IPS DF 4.7 (cell line): ENCODE measurements around the gene VEGFB.
"Not testable (repeated sequence)": the region's sequence is repeated elsewhere in the genome, so short reads cannot be mapped to it uniquely, and the experiment has no call there.

Experiments
- DNase-seq: peaks from one replicate; pipeline ENCODE4 v3.0.0-alpha.2; 2013; ENCODE audit warnings: low spot score; ENCODE audit errors: extremely low read depth

VEGFB gene

DNA sequence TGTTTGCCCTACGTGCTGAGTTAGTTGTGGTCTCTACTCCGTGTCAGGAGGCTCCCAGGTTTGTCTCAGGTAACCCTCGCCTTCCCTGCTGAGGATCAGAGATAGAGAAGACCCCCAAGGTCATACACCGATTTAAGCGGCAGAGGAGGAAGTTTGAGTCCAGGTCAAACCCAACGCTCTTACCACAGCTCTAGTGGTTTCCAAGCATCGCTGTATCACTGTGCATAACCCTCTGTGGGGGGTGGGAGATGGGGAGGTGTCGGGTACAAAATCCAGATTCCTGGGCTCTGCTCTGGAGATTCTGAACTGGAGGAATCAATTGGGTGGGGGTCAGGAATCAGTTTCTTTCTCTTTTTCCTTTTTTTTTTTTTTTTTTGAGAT, 3.4 kb upstream of the VEGFB start:
- DNase-seq = no peak

DNA sequence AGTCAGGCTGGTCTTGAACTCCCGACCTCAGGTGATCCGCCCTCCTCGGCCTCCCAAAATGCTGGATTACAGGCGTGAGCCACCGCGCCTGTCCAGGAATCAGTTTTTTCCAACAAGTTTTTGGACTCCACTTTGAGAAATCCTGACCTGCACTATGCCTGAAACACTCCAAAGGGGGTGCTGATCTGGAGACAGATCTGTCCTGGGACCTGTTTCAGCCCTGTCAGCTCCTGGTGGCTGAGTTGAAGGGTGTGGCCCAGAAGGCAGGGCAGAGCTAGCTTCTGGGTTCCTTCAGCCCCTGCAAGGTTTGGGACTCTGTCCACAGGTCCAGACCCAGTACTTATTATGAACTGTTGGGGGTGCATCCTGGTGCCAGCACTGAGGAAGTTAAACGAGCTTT, 2.8 kb upstream of the VEGFB start:
- no peak for DNase-seq

DNA sequence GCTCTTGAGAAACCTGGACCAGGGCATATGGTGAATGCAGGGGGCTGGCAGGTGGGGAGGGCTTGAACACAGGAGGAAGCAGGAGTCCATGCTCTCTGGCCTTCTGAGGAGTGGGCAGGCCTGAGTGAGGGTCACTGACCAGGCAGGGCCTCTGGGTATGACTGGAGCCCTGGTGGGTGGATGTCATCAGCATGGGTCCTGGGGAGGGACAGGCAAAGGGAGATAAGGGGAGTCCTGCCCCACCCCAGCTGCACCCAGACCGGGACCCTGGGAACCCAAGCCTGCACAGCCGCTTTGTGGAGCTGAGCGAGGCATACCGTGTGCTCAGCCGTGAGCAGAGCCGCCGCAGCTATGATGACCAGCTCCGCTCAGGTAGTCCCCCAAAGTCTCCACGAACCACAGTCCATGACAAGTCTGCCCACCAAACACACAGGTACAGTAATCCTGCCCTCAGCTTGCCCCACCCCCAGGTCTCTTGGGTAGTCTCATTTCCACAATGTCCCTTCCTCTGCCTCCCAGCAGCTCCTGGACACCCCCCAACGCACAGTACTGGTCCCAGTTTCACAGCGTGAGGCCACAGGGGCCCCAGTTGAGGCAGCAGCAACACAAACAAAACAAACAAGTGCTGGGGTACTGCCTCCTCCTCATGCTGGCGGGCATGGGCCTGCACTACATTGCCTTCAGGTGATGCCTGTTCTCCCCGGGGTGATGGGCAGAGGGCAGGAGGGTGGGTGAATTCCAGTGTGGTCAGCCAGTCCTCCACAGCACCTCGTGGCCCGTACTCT, 2.0 kb upstream of the VEGFB start:
- no peak for DNase-seq

DNA sequence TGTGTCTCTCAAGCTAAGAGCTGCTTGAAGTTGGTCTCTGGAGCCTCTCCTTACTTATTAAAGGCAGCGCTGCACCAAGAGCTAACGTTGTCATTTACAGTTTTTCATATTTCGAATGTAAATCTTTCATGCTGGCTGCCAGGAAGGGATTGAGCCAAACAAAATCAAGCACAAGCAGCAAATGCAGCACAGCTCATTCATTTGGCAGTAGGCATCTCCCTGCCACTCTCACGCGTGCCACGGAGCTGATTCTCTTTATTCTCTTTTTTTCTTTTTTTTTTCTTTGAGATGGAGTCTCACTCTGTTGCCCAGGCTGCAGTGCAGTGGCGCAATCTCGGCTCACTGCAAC, 1.4 kb upstream of the VEGFB start:
- no peak for DNase-seq

DNA sequence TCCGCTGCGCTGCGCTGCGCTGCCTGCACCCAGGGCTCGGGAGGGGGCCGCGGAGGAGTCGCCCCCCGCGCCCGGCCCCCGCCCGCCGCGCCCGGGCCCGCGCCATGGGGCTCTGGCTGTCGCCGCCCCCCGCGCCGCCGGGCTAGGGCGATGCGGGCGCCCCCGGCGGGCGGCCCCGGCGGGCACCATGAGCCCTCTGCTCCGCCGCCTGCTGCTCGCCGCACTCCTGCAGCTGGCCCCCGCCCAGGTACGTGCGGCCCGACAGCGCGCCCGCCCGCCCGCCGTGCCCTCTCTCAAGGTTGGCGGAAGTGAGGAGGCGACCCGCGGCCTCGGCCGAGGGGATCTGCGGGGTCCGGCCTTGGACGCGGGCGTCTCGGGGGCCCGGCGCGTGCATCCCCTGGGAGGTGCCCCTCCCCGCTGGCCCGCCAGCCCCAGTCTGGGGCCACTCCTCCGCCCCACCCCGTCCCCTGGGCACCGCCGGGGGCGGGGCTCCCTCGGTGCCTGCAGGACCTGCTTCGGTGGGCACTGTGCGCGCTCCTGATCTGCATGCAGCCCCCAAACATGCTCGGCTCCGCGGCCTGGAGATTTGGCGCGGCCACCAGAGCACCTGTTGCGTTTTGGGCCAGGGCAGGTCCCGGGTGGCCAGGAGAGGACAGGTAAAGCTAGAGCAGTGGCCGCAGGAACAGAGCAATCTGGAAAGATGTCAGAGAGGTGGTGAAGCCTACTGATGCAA, 429 bp downstream of the VEGFB start:
- DNase-seq = no peak

DNA sequence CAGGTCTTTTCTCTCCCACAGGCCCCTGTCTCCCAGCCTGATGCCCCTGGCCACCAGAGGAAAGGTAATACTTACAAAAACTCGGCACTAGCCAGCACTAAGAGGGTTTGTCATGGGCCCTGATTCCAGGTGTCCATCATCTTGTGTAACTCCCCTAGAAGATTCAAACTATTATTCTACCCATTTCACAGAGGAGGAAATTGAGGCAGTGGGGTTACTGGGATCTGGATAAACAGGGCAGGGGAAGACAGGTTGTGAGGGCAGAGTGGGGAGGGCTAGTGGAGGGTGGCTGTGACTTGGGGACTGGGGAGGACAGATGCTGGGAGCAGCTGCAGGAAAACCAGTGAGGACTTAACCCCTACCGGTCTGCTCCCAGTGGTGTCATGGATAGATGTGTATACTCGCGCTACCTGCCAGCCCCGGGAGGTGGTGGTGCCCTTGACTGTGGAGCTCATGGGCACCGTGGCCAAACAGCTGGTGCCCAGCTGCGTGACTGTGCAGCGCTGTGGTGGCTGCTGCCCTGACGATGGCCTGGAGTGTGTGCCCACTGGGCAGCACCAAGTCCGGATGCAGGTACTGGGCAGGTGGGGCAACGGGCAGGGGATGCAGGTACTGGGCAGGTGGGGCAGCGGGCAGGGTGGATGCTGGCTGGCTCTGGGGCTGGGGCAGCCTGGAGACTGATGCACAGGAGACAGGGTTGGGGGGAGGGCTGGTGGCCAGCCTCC, 1.2 kb downstream of the VEGFB start:
- no peak for DNase-seq

DNA sequence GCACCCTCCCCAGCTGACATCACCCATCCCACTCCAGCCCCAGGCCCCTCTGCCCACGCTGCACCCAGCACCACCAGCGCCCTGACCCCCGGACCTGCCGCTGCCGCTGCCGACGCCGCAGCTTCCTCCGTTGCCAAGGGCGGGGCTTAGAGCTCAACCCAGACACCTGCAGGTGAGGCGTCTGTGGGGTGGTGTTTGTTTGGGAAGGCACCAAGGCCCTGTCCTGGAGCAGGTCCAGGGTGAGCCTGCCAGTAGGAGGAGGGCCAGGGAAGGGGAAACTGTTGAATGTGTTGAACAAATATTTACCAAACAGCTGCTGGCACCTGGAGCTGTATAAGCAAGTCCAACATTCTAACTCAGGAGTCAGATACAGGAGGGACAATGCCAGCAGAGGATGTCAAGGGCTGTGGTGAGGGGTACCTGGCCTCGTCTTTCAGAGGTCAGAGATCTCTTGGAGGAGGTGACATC, 3.1 kb downstream of the VEGFB start:
- DNase-seq = no peak

DNA sequence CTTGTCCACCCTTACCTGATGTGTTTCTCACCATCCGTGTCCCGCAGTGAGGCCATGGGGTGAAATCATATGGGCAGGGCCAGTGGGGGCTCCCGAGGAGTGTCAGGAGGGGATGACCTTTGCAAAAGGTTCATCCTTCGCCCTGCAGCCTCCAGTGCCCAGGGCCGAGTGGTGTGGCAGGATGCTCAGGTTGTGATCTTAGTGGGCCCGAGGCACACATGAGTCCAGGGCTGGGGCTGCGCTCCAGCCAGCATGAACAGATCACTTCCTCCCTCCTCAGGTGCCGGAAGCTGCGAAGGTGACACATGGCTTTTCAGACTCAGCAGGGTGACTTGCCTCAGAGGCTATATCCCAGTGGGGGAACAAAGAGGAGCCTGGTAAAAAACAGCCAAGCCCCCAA, 3.7 kb downstream of the VEGFB start:
- DNase-seq = no peak

DNA sequence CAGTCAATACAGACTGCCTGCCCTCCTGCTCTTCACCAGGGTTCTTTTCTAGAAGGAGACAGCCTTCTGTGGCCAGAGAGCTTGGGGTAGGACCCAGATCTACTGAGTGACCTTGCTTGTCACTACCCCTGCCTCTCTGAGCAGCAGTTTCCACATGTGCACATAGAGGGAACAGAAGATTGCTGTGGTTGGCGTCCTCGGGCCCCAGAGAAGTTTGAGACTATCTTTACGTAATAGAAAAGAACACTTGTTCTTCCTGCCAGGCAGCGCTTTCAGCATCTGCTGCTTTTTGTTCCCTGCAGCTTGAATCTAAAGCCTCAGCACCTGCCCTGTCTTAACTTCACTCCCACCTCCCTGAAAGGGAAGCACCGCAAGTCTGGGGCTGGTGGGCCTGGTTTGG, 4.6 kb downstream of the VEGFB start:
- no peak for DNase-seq

DNA sequence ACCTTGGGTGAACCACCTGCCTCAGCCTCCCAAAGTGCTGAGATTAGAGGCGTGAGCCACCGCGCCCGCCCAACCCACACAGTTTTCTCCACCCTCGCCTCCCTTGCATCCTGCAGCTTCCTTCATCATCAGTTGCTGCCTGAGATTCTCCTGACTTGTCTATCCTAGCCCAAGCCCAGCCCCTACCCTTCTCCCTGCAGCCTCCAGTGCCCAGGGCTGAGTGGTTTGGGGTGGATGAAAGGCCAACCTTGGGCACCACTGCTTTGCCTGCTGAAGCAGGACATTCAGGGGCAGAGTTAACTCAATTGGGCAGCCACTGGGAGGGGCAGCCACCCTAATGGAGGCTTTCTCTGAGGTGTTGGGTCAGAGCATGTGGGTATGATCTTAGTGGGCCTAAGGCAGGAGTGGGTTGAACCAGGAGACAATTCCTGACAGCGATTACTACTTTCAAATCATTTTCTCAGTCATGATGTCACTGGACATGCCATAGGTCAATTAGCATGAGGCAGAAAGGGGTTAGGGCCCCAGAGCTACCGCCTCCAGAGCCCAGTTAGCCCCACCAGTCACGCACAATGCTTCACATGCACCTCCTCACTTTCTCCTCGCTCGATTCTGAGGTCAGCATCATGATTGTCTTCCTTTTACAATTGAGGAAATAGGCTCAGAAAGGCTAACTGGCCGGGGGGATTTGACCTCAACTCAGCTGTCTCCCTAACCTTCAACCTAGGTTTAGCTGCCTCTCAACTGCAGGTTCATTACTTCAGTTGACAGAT, 5.5 kb downstream of the VEGFB start:
- DNase-seq = no peak

DNA sequence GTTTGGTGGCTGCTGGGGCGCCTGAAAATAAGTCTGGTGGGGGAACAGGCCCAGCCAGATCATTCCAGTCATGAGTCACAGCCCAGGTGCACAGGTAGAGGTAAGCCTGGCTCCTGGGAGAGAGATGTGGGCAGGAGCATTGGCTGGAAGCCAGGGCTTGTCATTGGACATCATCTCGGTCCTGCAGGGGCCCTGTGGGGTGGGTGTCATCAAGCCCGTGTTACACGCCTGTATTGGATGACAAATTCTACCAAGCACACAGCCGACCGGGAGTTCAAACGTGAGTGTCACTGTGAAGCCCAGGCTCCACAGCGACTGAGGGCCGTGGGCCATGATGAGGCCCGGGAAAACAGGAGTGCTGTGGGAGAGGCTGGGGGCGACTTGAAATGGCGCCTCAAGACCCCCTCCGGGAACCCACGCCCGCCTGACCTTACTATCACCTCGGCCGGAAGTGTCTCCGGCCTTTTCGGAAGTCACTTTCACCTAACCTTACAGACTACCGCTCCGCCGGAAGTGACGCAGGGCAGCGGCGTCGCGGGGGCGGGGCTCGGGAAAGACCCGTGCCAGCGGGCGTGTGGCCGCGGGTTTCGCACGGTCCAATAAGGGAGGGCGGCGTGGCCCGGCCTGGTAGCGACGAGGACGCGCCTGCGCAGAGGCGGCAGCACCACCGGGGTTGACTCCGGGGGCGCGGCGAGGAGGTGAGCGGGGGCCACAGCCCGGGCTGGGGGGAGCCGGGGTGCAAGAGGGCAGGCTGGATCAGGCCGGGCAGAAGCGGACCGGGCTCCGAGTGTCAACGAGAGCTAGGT, 6.3 kb downstream of the VEGFB start, which contains the start of gene FKBP2:
Gene FKBP2, plus strand, starts transcription at position 661 of the 806 bp plus-strand sequence. CDS start 1,293 bp downstream, outside the sequence.
- no peak for DNase-seq

DNA sequence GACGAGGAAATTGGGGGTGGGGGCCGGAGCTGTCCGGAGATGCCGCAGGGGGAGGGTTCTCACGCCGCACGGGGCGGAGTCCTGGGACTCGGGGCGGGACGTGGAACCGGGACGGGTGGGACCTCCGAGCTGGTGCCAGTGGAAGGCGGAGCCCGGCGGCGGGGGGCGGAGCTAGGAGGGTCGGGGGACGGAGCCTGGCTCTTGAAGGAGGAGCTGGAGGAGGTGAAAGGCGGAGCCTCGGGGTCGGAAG, 6.8 kb downstream of the VEGFB start:
- DNase-seq = no peak

DNA sequence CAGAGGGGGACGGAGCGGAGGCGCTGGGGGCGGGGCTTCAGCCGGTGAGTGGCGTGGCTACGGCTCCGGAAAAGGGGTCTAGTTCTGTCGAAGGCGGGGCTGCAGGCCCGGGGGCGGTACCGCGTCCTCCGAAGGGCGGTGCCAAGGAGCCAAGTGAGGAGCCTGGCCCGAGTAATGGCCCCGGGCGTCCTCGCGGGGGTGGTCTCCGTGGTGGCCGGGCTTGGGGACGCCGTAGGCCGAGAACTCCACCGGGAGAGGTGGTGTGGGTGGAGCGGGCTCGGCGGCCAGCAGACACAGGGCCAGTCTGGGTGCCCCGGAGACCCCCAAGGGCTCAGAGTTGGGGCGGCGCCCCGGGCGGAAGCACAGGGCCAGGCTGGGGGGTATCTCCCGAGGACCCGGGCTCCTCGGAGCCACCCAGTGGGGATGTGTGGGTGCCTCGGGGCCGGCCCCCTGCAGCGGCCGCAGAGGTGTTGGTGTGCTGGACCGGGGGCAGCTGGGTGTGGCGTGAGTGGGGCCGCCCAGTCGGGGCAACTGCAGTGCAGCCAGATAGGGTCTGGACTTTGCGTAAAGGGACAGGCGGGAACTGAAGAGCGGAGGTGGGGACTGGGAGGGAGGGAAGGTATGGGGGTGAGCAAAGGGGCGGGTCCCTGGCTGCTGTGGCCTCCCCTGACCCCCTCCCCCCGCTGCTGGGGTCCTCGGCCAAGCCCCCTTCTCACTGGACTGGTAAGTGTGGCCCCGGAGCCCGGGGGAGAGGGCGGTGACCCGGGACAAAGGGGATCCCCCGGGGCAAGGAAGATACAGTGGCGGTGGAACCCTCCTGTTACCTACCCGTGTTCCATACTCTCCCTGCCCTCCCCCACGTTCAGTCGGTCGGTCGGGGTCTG, 7.3 kb downstream of the VEGFB start:
- no peak for DNase-seq

DNA sequence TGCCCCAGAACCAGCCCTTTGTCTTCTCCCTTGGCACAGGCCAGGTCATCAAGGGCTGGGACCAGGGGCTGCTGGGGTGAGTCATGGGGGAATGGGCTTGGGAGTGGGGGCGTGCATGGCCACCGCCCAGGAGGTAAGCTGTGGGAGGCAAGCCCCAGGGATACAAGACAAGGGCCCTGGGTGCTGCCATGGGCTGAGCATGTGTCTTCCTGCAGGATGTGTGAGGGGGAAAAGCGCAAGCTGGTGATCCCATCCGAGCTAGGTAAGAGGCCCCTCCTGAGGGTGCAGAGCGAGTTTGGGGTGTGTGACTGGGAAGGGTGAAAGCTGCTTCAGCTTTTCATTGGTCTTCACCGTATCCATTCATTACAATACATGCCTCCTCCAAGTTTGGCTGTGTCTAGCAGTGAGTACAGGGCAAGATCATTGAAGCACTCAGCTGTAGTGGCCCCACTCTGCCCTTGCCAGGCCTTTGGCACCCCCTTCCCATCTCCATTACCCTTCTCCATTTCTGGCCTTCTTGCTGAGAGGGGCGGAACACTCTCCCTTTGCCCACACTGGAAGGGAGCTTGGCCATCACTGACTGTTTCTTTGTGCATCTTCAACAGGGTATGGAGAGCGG, 9.0 kb downstream of the VEGFB start:
- DNase-seq = no peak

DNA sequence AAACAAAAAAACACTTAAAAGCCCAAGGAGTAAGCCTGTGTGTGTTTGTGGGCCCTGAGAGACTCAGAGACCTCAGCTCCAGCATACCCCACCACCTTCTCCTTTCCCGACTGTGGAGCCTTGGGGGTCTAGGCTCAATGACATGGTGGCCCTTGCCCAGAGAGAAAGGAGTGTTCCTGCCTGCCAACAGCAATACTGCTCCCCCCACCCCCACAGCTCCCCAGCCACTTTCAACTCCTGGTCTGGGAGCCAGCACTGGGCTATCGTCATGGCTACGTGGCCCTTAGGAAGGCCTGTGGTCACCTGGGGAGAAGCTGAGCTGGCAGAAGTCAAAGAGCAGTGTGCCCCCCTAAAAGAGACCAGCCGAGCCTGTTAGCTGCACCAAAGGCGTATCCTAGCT, 9.7 kb downstream of the VEGFB start:
- no peak for DNase-seq

DNA sequence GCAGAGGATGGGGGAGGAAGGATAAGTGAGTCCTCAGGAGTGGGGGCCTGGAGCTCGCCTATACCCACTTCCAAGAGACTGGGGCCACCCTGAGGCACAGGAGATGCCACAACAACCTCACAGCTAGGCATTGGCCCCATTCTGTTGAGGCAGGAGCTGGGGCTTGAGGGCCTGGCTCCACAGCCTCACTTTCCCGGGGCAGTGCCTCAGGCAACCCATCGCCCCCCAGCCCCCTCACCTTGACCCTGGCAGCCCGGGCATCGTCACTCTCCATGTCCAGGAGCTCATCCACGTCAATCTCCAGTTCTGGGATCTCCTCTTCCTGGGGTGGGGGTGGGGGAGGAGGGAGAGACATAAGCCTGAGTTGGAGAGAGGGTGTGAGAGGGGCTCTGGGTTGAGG, 10.6 kb downstream of the VEGFB start:
- DNase-seq = no peak

DNA sequence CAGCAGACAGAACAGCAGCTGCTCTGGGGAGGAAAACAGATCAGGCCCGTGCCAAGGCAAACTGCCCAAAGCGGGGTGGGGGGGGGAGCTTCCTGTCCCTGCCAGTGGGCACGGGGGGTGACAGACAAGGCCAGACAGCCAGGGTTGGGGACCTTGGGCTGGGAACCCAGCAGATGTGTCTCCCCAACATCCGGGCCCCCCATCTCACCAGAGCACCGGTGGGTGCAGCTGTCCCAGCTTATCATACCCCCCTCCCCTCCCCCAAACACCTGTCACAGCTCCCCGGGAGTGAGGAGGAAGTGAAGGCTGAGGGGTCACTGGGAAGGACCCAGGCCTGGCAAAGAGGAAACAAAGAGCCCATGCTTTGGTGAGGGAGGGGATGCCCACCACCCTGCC, 11.0 kb downstream of the VEGFB start:
- DNase-seq = no peak

DNA sequence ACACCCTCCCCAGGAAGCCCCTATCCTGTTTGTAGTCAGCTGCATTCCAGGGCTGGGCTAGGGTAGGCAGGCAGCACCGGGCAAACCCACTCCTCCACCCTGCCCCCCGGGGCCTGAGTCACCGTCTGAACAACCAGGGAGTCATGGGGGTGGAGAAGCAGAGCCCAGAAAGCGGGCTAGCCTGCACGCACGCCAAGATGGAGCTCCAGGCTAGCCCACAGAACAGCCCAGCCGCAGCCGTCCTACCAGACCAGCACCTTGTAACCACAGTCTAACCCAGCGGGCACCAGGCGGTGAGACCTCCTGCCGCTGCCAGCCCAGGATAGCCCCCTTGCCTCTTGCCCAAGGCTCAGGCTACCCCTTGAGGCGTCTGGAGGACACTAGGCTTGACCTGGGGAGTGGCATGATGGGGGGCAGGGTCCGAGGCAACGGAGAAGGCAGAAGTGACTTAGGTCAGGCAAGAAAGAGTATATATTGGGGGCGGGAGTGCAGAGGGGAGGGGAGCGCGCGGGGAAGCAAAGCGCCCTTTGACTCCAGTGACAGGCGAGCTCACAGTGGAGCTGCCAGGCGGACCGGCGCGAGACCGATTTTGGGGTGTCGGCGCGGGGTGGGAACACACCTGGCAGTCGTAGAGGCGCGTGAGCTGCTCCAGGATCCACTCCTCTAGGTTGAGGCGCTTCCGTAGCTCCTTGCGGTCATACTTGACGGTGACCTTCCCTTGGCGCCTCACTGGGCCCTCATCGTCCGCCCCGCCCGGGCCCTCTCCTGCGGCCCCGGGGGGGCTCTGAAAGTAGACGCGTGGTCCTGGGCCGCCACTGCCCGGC, 11.6 kb downstream of the VEGFB start:
- DNase-seq = no peak

DNA sequence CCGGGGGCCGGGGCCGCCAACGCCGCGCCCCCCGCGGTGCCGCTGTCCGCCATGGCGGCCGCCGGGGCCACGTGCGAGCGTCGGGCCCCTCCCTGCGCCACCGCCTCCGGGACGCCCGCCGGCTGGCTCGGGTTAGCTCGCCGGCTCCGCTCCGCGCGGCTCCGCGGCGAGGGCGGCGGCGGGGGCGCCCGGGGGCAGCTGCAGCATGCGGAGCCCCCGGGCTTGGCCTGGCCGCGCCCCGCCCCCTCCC, 12.2 kb downstream of the VEGFB start:
- not testable (repeated sequence) for DNase-seq
